ENCODE measurements around the gene MKNK2. TPM values are rescaled to one million over a fixed set of nuclear protein-coding genes. Genes with fewer than 3 reads are reported as not detected.
A peak's percentile ranks its signal among the peaks of the same experiment; 100 is the strongest.

MKNK2 gene
- total and polyA plus RNA-seq, 2 experiments from 2014 or later: 28.9 to 78.6 TPM

DNA sequence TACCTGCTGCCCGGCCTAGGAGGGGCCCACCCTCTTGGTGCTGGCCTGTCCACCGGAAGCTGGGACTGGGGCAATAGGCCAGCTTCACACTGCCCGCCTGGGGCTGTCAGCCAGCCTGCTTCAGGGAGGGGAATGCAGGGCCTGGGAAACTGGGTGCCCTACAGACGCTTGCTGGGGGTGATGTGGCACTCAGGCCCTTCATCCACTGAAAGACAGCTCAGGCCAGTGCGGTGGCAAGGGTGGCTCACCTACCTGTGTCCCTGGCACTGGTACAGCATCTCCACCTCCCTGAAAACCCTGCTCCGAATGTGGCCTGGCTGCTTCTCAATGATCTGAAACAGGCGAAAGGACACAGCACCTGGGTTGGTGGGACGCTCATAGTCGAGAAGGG is 7.8 kb downstream of the MKNK2 start:
- no peak overlapping the region for H3K9ac ChIP-seq
- no peak for DNase-seq
- WGBS, 2 experiments (ENCODE audit: low coverage in 1 of 2, low lambda C conversion rate in 2 of 2, missing lambda C conversion rate in 2 of 2): 85 to 87% methylated on average over 9 of the region's 9 CpGs
- no peak overlapping the region for H3K4me2 ChIP-seq (ENCODE audit: unreplicated experiment)
- H3K36me3 ChIP-seq (ENCODE audit: low read depth): peaks cover 17% of the 10 kb centered on the region; the same call in 1 of the 2 replicates
- H3K4me3 ChIP-seq: no peak overlapping the region
- no peaks in the 10 kb centered on the region for H3K9me2 ChIP-seq (ENCODE audit: insufficient read depth)
- H4K20me1 ChIP-seq (ENCODE audit: insufficient read depth): no peaks in the 10 kb centered on the region; the same call in 1 of the 2 replicates
- no peak overlapping the region for H3K27ac ChIP-seq
- no peak overlapping the region for H2AFZ ChIP-seq
- no peaks in the 10 kb centered on the region for H3F3A ChIP-seq (ENCODE audit: insufficient read depth)
- no peaks in the 10 kb centered on the region for H3K9me3 ChIP-seq (ENCODE audit: low read depth)
- TF ChIP-seq EZH2phosphoT487 (IDR thresholded peaks at IDR 0.05; ENCODE audit: insufficient read depth, low read depth) (no peak), EZH2 (IDR thresholded peaks at IDR 0.05; ENCODE audit: insufficient read depth, poor library complexity, severe bottlenecking) (no peak)
- in situ Hi-C loops (cut with MboI): no loop called here
- H3K4me1 ChIP-seq (ENCODE audit: insufficient read depth): peaks cover 8% of the 10 kb centered on the region; the same call in 1 of the 2 replicates
- peaks cover 34% of the 10 kb centered on the region for H3K79me2 ChIP-seq (ENCODE audit: insufficient read depth)
- no peaks in the 10 kb centered on the region for H3K27me3 ChIP-seq (replicated peaks; ENCODE audit: insufficient read depth)

DNA sequence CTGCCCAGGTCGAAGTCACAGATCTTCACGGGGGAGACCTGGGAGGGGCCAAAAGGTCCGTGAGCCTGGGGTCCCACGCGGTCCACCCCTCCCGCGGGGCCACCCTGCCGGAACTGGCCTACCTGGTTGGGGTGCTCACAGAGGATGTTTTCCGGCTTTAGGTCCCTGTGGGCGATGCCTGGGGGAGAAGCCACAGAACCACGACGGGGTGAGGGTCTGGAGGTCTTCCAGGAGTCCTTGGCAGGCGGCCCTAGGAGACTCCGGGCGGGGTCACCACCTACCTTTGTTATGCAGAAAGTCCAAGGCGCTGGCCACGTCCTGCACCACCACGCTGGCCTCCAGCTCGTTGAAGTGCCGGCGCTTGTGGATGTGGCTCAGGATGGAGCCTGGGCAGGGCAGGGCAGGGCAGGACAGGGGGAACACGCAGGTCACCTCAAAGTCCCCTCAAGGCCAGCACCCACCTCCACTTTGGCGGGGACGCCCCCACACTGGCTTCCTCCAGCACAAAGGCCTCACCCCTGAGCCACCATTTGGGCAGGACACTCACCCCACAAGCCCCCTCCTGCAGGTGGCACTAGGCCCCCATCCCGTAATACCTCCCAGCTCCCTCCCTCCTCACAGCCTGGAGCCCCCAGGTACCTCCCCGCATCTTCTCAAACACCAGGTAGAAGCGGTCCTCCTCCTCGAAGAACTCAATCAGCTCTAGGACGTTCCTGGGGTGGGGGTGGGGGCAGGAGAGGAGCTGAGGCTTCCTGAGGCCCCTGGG is 8.4 kb downstream of the MKNK2 start:
- H3K36me3 ChIP-seq (ENCODE audit: low read depth): peaks cover 17% of the 10 kb centered on the region; the same call in 1 of the 2 replicates
- H4K20me1 ChIP-seq (ENCODE audit: insufficient read depth): no peaks in the 10 kb centered on the region; the same call in 1 of the 2 replicates
- H3K4me3 ChIP-seq: no peak overlapping the region
- peaks cover 28% of the 10 kb centered on the region for H3K79me2 ChIP-seq (ENCODE audit: insufficient read depth)
- DNase-seq: no peak
- H3K4me1 ChIP-seq (ENCODE audit: insufficient read depth): 0 out of 2 replicates have a peak, but pooled peaks cover 2% of the 10 kb centered on the region
- in situ Hi-C loops (cut with MboI): no loop called here
- peak overlapping the region; percentile 31; the same call in 1 of the 2 replicates for H3K9ac ChIP-seq
- H3F3A ChIP-seq (ENCODE audit: insufficient read depth): peaks cover 1% of the 10 kb centered on the region
- 46 to 55% methylated on average over 23 to 29 of the region's 29 CpGs for WGBS, 2 experiments (ENCODE audit: low coverage in 1 of 2, low lambda C conversion rate in 2 of 2, missing lambda C conversion rate in 2 of 2)
- H3K27ac ChIP-seq: no peak overlapping the region
- no peak overlapping the region for H3K4me2 ChIP-seq (ENCODE audit: unreplicated experiment)
- no peak overlapping the region for H2AFZ ChIP-seq
- no peak for TF ChIP-seq EZH2 (IDR thresholded peaks at IDR 0.05; ENCODE audit: insufficient read depth, poor library complexity, severe bottlenecking)
- no peak for TF ChIP-seq EZH2phosphoT487 (IDR thresholded peaks at IDR 0.05; ENCODE audit: insufficient read depth, low read depth)
- no peaks in the 10 kb centered on the region for H3K9me2 ChIP-seq (ENCODE audit: insufficient read depth)
- no peaks in the 10 kb centered on the region for H3K27me3 ChIP-seq (replicated peaks; ENCODE audit: insufficient read depth)
- no peaks in the 10 kb centered on the region for H3K9me3 ChIP-seq (ENCODE audit: low read depth)

GRCh38 chr19:2041683-2042484 is 9.2 kb downstream of the MKNK2 start:
- H3K27me3 ChIP-seq (replicated peaks; ENCODE audit: insufficient read depth): no peaks in the 10 kb centered on the region
- in situ Hi-C loops (cut with MboI): no loop called here
- H3K9me2 ChIP-seq (ENCODE audit: insufficient read depth): no peaks in the 10 kb centered on the region
- H3K9ac ChIP-seq: peak overlapping the region; percentile 31; the same call in 1 of the 2 replicates
- no peaks in the 10 kb centered on the region for H3K9me3 ChIP-seq (ENCODE audit: low read depth)
- no peak overlapping the region for H3K4me2 ChIP-seq (ENCODE audit: unreplicated experiment)
- no peaks in the 10 kb centered on the region; the same call in 1 of the 2 replicates for H4K20me1 ChIP-seq (ENCODE audit: insufficient read depth)
- WGBS, 2 experiments (ENCODE audit: low coverage in 1 of 2, low lambda C conversion rate in 2 of 2, missing lambda C conversion rate in 2 of 2): 52 to 54% methylated on average over 33 to 54 of the region's 77 CpGs
- no peaks in the 10 kb centered on the region for H3K4me1 ChIP-seq (ENCODE audit: insufficient read depth)
- H3K4me3 ChIP-seq: no peak overlapping the region
- peaks cover 17% of the 10 kb centered on the region; the same call in 1 of the 2 replicates for H3K36me3 ChIP-seq (ENCODE audit: low read depth)
- no peak overlapping the region for H3K27ac ChIP-seq
- H3F3A ChIP-seq (ENCODE audit: insufficient read depth): peaks cover 7% of the 10 kb centered on the region
- peaks cover 20% of the 10 kb centered on the region for H3K79me2 ChIP-seq (ENCODE audit: insufficient read depth)
- H2AFZ ChIP-seq: no peak overlapping the region
- TF ChIP-seq EZH2 (IDR thresholded peaks at IDR 0.05; ENCODE audit: insufficient read depth, poor library complexity, severe bottlenecking) (no peak), EZH2phosphoT487 (IDR thresholded peaks at IDR 0.05; ENCODE audit: insufficient read depth, low read depth) (no peak)
- peak; percentile 86 for DNase-seq

DNA sequence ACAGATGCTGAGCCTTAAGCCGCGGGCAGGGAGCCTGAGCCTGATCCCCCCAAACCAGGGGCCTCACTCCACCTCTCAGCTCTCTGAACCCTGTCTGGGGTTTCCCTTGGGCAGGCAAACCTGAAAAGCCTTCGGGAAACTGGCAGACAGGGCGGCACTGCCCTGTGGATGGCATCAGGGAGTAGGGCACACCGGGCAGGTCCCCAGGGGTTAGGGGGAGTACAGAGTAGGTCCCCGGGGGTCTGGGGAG is 9.7 kb downstream of the MKNK2 start:
- no peaks in the 10 kb centered on the region for H3K9me2 ChIP-seq (ENCODE audit: insufficient read depth)
- H3K4me2 ChIP-seq (ENCODE audit: unreplicated experiment): no peak overlapping the region
- peaks cover 7% of the 10 kb centered on the region for H3F3A ChIP-seq (ENCODE audit: insufficient read depth)
- H4K20me1 ChIP-seq (ENCODE audit: insufficient read depth): no peaks in the 10 kb centered on the region; the same call in 1 of the 2 replicates
- H3K79me2 ChIP-seq (ENCODE audit: insufficient read depth): 0 out of 2 replicates have a peak, but pooled peaks cover 15% of the 10 kb centered on the region
- DNase-seq: no peak
- no peaks in the 10 kb centered on the region for H3K4me1 ChIP-seq (ENCODE audit: insufficient read depth)
- no peak overlapping the region for H2AFZ ChIP-seq
- H3K27ac ChIP-seq: no peak overlapping the region
- WGBS, 2 experiments (ENCODE audit: low coverage in 1 of 2, low lambda C conversion rate in 2 of 2, missing lambda C conversion rate in 2 of 2): 94 to 98% methylated on average over 6 of the region's 6 CpGs
- in situ Hi-C loops (cut with MboI): no loop called here
- no peak for TF ChIP-seq EZH2phosphoT487 (IDR thresholded peaks at IDR 0.05; ENCODE audit: insufficient read depth, low read depth)
- TF ChIP-seq EZH2 (IDR thresholded peaks at IDR 0.05; ENCODE audit: insufficient read depth, poor library complexity, severe bottlenecking): no peak
- no peaks in the 10 kb centered on the region for H3K27me3 ChIP-seq (replicated peaks; ENCODE audit: insufficient read depth)
- H3K36me3 ChIP-seq (ENCODE audit: low read depth): peaks cover 16% of the 10 kb centered on the region; the same call in 1 of the 2 replicates
- no peak overlapping the region for H3K4me3 ChIP-seq
- no peak overlapping the region for H3K9ac ChIP-seq
- H3K9me3 ChIP-seq (ENCODE audit: low read depth): no peaks in the 10 kb centered on the region
